ENCODE results near the gene ZNF610.

The ZNF610 gene

DNA sequence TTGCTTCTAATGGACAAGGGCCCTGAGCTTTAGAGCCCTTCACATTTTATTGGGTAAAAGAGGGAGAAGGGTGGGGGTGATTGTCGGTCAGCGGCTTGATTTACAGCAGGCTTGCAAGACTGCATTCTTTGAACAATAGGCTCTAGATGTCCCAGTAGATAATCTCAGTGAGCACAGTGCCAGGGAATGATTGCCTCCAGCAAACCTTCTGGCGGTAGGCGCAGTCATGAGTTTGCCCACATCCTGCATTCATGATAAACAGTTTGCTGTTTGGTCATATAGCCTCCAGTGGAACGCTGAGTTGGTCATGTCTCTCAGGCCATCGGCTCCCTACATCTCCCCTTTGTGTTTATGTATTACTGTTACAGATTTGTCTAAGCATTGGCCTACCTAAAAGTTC lies 74.2 kb downstream of the ZNF610 start:
- Histone ChIP-seq H3K4me1 (ENCODE audit: control insufficient read depth in 1 of 2, insufficient read depth in 2 of 2, low read length in 2 of 2) (no peaks in the 10 kb centered on the region), H3K9me3 (ENCODE audit: control insufficient read depth in 1 of 2, low read length in 2 of 2) (peaks cover 41 to 79% of the 10 kb centered on the region in 2 donors), H3K4me3 (ENCODE audit: low read depth in 1 of 2, low read length in 2 of 2) (peak overlapping the region in 1 of 2 donors; percentile 46), H3K36me3 (ENCODE audit: control insufficient read depth in 1 of 2, insufficient read depth in 2 of 2, low read length in 2 of 2) (peaks cover 52 to 99% of the 10 kb centered on the region in 2 donors), H3K27me3 (ENCODE audit: low read depth, low read length) (no peaks in the 10 kb centered on the region), H3K27ac (ENCODE audit: low read length) (no peak overlapping the region)

DNA sequence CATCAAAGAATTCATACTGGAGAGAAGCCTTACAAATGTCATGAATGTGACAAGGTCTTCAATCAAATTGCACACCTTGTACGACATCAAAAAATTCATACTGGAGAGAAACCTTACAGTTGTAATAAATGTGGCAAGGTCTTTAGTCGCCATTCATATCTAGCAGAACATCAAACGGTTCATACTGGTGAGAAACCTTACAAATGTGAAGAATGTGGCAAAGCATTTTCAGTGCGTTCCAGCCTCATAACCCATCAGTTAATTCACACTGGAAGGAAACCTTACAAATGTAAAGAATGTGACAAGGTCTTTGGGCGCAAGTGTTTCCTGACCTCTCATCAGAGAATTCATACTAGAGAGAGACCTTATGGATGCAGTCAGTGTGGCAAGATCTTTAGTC lies 79.7 kb downstream of the ZNF610 start:
- H3K4me3 ChIP-seq (ENCODE audit: low read depth in 1 of 2, low read length in 2 of 2), result peak overlapping the region in 1 of 2 donors; percentile 46
- H3K9me3 ChIP-seq (ENCODE audit: control insufficient read depth in 1 of 2, low read length in 2 of 2), result peaks cover 65 to 96% of the 10 kb centered on the region in 2 donors
- H3K27ac ChIP-seq (ENCODE audit: low read length), result no peak overlapping the region
- no peaks in the 10 kb centered on the region for H3K27me3 ChIP-seq (ENCODE audit: low read depth, low read length)
- H3K36me3 ChIP-seq (ENCODE audit: control insufficient read depth in 1 of 2, insufficient read depth in 2 of 2, low read length in 2 of 2), result peaks cover 16 to 51% of the 10 kb centered on the region in 2 donors
- H3K4me1 ChIP-seq (ENCODE audit: control insufficient read depth in 1 of 2, insufficient read depth in 2 of 2, low read length in 2 of 2), result no peaks in the 10 kb centered on the region
